Ovary (tissue), 9 donors: ENCODE measurements around the gene VIPR2. TPM values are rescaled to one million over a fixed set of nuclear protein-coding genes. Genes with fewer than 3 reads are reported as not detected.

Source experiments
- DNase-seq, 5 donors: peaks; one replicate each; pipeline ENCODE4 v3.0.0-alpha.2; 2019 to 2020
- H3K27ac ChIP-seq, 2 donors: fragments of 200-600 bp; one replicate each; pipeline versions ENCODE4 v1.5.1 to v1.8.0; 2019 to 2022
- H3K27me3 ChIP-seq: fragments of 200-600 bp; one replicate; pipeline ENCODE4 v1.8.0; 2022
- H3K36me3 ChIP-seq: fragments of 200-600 bp; sonication (generic); one replicate; pipeline ENCODE4 v1.5.1; 2019
- H3K4me1 ChIP-seq: one replicate; pipeline ENCODE4 v1.8.1; 2013; ENCODE audit warnings: mild to moderate bottlenecking, moderate library complexity; ENCODE audit not compliant: insufficient read depth
- H3K4me3 ChIP-seq: fragments of 200-600 bp; sonication (generic); one replicate; pipeline ENCODE4 v1.5.1; 2017
- H3K9me3 ChIP-seq, 2 donors: fragments of 200-600 bp in 1 of 2; sonication (generic) in 1 of 2; one replicate each; pipeline versions ENCODE4 v1.5.1 to v1.8.1; 2013 to 2019; ENCODE audit warnings: mild to moderate bottlenecking in 1 of 2, moderate library complexity in 1 of 2
- CTCF ChIP-seq, 3 donors: fragments of 450-650 bp in 2 of 3; fragments of 200-600 bp in 1 of 3; IDR thresholded peaks; one replicate each; pipeline versions ENCODE4 v1.5.1 to v1.8.0; 2016 to 2022; ENCODE audit warnings: antibody characterized with exemption in 3 of 3, mild to moderate bottlenecking in 1 of 3
- EP300 ChIP-seq: sonication (generic); formaldehyde crosslinking; IDR thresholded peaks from one replicate; pipeline ENCODE4 v1.6.1; 2017; ENCODE audit warnings: antibody characterized with exemption
- POLR2A ChIP-seq: fragments of 450-650 bp; IDR thresholded peaks from one replicate; pipeline ENCODE4 v1.6.1; 2017; ENCODE audit warnings: antibody characterized with exemption, mild to moderate bottlenecking, moderate library complexity
- WGBS, 3 donors: extraction: QIAGEN DNeasy Blood & Tissue Kit in 1 of 3; methylation state at CpG; one replicate each; pipeline versions ENCODE4 v1.1.5 to v1.1.7; 2013 to 2017; 5-methylcytosine and 5-hydroxymethylcytosine counted together
- intact Hi-C, 4 donors: fragments of 100-400 bp; cut with DNase I; formaldehyde crosslinking; loops; one replicate each; pipeline versions ENCODE4 v1.11.0 to v1.15.1; 2022 to 2023
- polyA plus RNA-seq, 2 donors: library from polyadenylated mRNA; stranded (reverse); fragments of 200-250 nt in 1 of 2; fragments of 350-450 nt in 1 of 2; fragmentation: Illumina TruSeq in 1 of 2; extraction: RNeasy Lipid Tissue Mini Kit (QIAGEN cat#74804) in 1 of 2; gene quantifications; one replicate each; pipeline ENCODE4 v1.2.3, GENCODE V29; 2013 to 2014
- total RNA-seq, 7 donors: library from RNA; depleted of rRNA in 2 of 7; stranded (reverse); fragments of >200 nt in 2 of 7; fragmentation: NEBNext Ultra II Directional in 3 of 7; extraction: Animal tissue kit (Norgen Biotek cat#: 25700) in 3 of 7; gene quantifications; one replicate each; pipeline versions ENCODE4 v1.1.0 to v1.2.4, GENCODE V29; 2016 to 2023
- donor health status: DM: no; HTN: no; CAD: no; lungs with moderate emphysema.
- donor health status: DM: no; HTN: no; CAD: no.
- donor health status: Bipolar disorder and iron deficiency.
- donor health status: DM: yes; HTN: yes; CAD: no.
- donor health status: DM: no; HTN: no; CAD: no.
- donor health status: DM: yes; HTN: yes; CAD: no.

The VIPR2 gene
- total and polyA plus RNA-seq, 9 donors = 3.6 to 18.0 (median 9.0) TPM

GRCh38 chr7:159122276-159122675, 22.4 kb downstream of the VIPR2 start:
- 93 to 94% (median 93%) methylated on average over 7 of the region's 7 CpGs for WGBS, 3 donors
- DNase-seq = peak in 1 of 5 donors; percentile 14
- H3K36me3 ChIP-seq = no peaks in the 10 kb centered on the region
- H3K4me1 ChIP-seq = no peaks in the 10 kb centered on the region
- intact Hi-C loops = no loop called here
- H3K9me3 ChIP-seq = no peaks in the 10 kb centered on the region
- no peaks in the 10 kb centered on the region for H3K27me3 ChIP-seq
- no peak overlapping the region for H3K27ac ChIP-seq
- no peak overlapping the region for H3K4me3 ChIP-seq
- TF ChIP-seq CTCF (IDR thresholded peaks at IDR 0.05) (no peak), EP300 (no peak), POLR2A (no peak)

GRCh38 chr7:159121476-159121875, 23.2 kb downstream of the VIPR2 start:
- intact Hi-C loops = no loop called here

GRCh38 chr7:159121068-159121467, 23.6 kb downstream of the VIPR2 start:
- no peaks in the 10 kb centered on the region for H3K9me3 ChIP-seq
- H3K4me1 ChIP-seq = no peaks in the 10 kb centered on the region
- WGBS, 3 donors = 78 to 81% (median 81%) methylated on average over 9 of the region's 9 CpGs
- no peak overlapping the region for H3K27ac ChIP-seq
- intact Hi-C loops = no loop called here
- TF ChIP-seq EP300 (no peak), POLR2A (no peak), CTCF (IDR thresholded peaks at IDR 0.05) (no peak)
- DNase-seq = peak in 1 of 5 donors; percentile 4
- no peaks in the 10 kb centered on the region for H3K36me3 ChIP-seq
- no peak overlapping the region for H3K4me3 ChIP-seq
- no peaks in the 10 kb centered on the region for H3K27me3 ChIP-seq

More at GRCh38 chr7:159121476-159121875, 23.2 kb downstream of the VIPR2 start:
- no peaks in the 10 kb centered on the region for H3K36me3 ChIP-seq
- TF ChIP-seq POLR2A (no peak), EP300 (no peak), CTCF (IDR thresholded peaks at IDR 0.05) (no peak)
- H3K27ac ChIP-seq = no peak overlapping the region
- no peaks in the 10 kb centered on the region for H3K27me3 ChIP-seq
- 95 to 98% (median 96%) methylated on average over 4 of the region's 4 CpGs for WGBS, 3 donors
- H3K9me3 ChIP-seq = no peaks in the 10 kb centered on the region
- DNase-seq = no peak
- H3K4me1 ChIP-seq = no peaks in the 10 kb centered on the region
- no peak overlapping the region for H3K4me3 ChIP-seq

GRCh38 chr7:159120540-159120919, 24.1 kb downstream of the VIPR2 start:
- Histone ChIP-seq H3K4me1 (no peaks in the 10 kb centered on the region), H3K27me3 (no peaks in the 10 kb centered on the region), H3K27ac (no peak overlapping the region), H3K4me3 (no peak overlapping the region), H3K36me3 (no peaks in the 10 kb centered on the region), H3K9me3 (no peaks in the 10 kb centered on the region)
- DNase-seq = peak in 2 of 5 donors; percentile 10 to 17
- TF ChIP-seq CTCF (IDR thresholded peaks at IDR 0.05) (no peak), POLR2A (no peak), EP300 (no peak)
- 93 to 98% (median 93%) methylated on average over 7 of the region's 7 CpGs for WGBS, 3 donors
- intact Hi-C loops = no loop called here
